GM12878 (cell line): ENCODE results near the gene PMIS2. TPM values are rescaled to one million over a fixed set of nuclear protein-coding genes. Genes with fewer than 3 reads are reported as not detected.

Experiments
- ATAC-seq: fragments of 200-7000 bp; cut with Tn5 transposase; 3 replicates; pipeline ENCODE4 v1.9.1; 2020; ENCODE audit warnings: mild to moderate bottlenecking, moderate library complexity
- BruUV-seq: library from RNA; stranded (reverse); fragments of 400-500 nt; replicated peaks from 2 replicates; lab custom pipeline; 2021; lab: Mats Ljungman, UMichigan
- CTCF ChIA-PET: fragments of 300-600 bp; sonication (Branson Sonifier 250); formaldehyde crosslinking; extraction: SDS; loops from one replicate; lab custom pipeline; 2021; ENCODE audit warnings: inconsistent platforms; lab: Yijun Ruan, JAX
- POLR2A ChIA-PET: fragments of 350-600 bp; formaldehyde crosslinking; extraction: SDS; loops from one replicate; lab custom pipeline; 2021; ENCODE audit warnings: inconsistent platforms; lab: Charles Lee
- RAD21 ChIA-PET: fragments of 300-600 bp; sonication (Branson Sonifier 250); formaldehyde crosslinking; loops from one replicate; lab custom pipeline; 2023; ENCODE audit warnings: antibody characterized with exemption; ENCODE audit not compliant: unreplicated experiment; lab: Charles Lee
- SMC1A ChIA-PET: fragments of 300-600 bp; sonication (Branson Sonifier 250); formaldehyde crosslinking; loops from one replicate; lab custom pipeline; 2023; ENCODE audit not compliant: unreplicated experiment, uncharacterized antibody; lab: Charles Lee
- DNase-seq: peaks from one replicate; pipeline ENCODE4 v3.0.0-alpha.2; 2011; ENCODE audit warnings: low read depth, low spot score
- FAIRE-seq: peaks from 3 replicates; lab custom pipeline; 2011; peaks lifted over from hg19 to GRCh38; lab: Jason Lieb, UNC
- H2AFZ ChIP-seq: 2 replicates; pipeline ENCODE4 v1.6.0; 2011; ENCODE audit warnings: low read depth, low read length, control low read depth; ENCODE audit not compliant: control insufficient read depth
- H3K27ac ChIP-seq: 2 replicates; pipeline ENCODE4 v1.5.1; 2011; ENCODE audit warnings: control low read depth; ENCODE audit not compliant: control insufficient read depth, insufficient read depth
- H3K27me3 ChIP-seq, 2 experiments: replicated peaks in 1 of 2; 2 replicates each; pipeline versions ENCODE4 v1.6.0 to v1.6.1; 2011; ENCODE audit warnings: low read length in 1 of 2; ENCODE audit not compliant: control insufficient read depth in 2 of 2, insufficient read depth in 2 of 2
- H3K36me3 ChIP-seq, 2 experiments: 2 replicates each; pipeline ENCODE4 v1.5.1; 2011; ENCODE audit warnings: low read length in 1 of 2; ENCODE audit not compliant: control insufficient read depth in 2 of 2, insufficient read depth in 2 of 2
- H3K4me1 ChIP-seq: 2 replicates; pipeline ENCODE4 v1.6.1; 2011; ENCODE audit warnings: mild to moderate bottlenecking, low read length, moderate library complexity, mixed read lengths; ENCODE audit not compliant: control insufficient read depth, insufficient read depth
- H3K4me2 ChIP-seq: 2 replicates; pipeline ENCODE4 v1.6.0; 2011; ENCODE audit warnings: control low read depth; ENCODE audit not compliant: control insufficient read depth, insufficient read depth
- H3K4me3 ChIP-seq: fragments of 200-600 bp; sonication (generic); 2 replicates; pipeline ENCODE4 v1.5.1; 2016
- H3K79me2 ChIP-seq: 2 replicates; pipeline ENCODE4 v1.6.0; 2011; ENCODE audit warnings: low read length; ENCODE audit not compliant: control insufficient read depth, insufficient read depth
- H3K9ac ChIP-seq: 2 replicates; pipeline ENCODE4 v1.8.0; 2011; ENCODE audit warnings: low read length, control low read depth, mixed read lengths; ENCODE audit not compliant: control insufficient read depth, insufficient read depth
- H3K9me3 ChIP-seq: replicated peaks from 3 replicates; pipeline ENCODE4 v1.5.1; 2011; ENCODE audit warnings: mild to moderate bottlenecking, low read length; ENCODE audit not compliant: control insufficient read depth, insufficient read depth
- H4K20me1 ChIP-seq: 2 replicates; pipeline ENCODE4 v1.6.0; 2011; ENCODE audit not compliant: control insufficient read depth, insufficient read depth
- BCL3 ChIP-seq: IDR thresholded peaks from 2 replicates; pipeline ENCODE4 v1.6.1; 2011; ENCODE audit warnings: borderline replicate concordance, low read depth, mild to moderate bottlenecking, moderate library complexity, low read length; ENCODE audit not compliant: insufficient read depth, poor library complexity, severe bottlenecking
- BMI1 ChIP-seq: fragments of 450-650 bp; IDR thresholded peaks from 2 replicates; pipeline ENCODE4 v1.6.1; 2016; ENCODE audit warnings: mild to moderate bottlenecking, moderate library complexity, borderline replicate concordance
- CEBPZ ChIP-seq: fragments of 150-350 bp; IDR thresholded peaks from 2 replicates; pipeline ENCODE4 v1.6.1; 2016; ENCODE audit warnings: low read depth, low read length
- GATAD2B ChIP-seq: fragments of 450-650 bp; conservative IDR thresholded peaks from 2 replicates; pipeline ENCODE4 v1.6.1; 2017; ENCODE audit warnings: low read depth, mild to moderate bottlenecking, moderate library complexity
- IKZF1 ChIP-seq: fragments of 450-650 bp; conservative IDR thresholded peaks from 2 replicates; pipeline ENCODE4 v1.6.1; 2017; ENCODE audit warnings: antibody characterized with exemption, mild to moderate bottlenecking
- MEF2A ChIP-seq: IDR thresholded peaks from 2 replicates; pipeline ENCODE4 v1.6.1; 2011; ENCODE audit warnings: low read depth, mild to moderate bottlenecking, low read length, moderate library complexity; ENCODE audit not compliant: insufficient read depth
- RUNX3 ChIP-seq: IDR thresholded peaks from 2 replicates; pipeline ENCODE4 v1.6.1; 2012; ENCODE audit warnings: low read length, inconsistent platforms
- SMAD5 ChIP-seq: IDR thresholded peaks from 2 replicates; pipeline ENCODE4 v1.6.1; 2016; ENCODE audit warnings: antibody characterized with exemption, low read depth
- STAT1 ChIP-seq: fragments of 450-650 bp; conservative IDR thresholded peaks from 2 replicates; pipeline ENCODE4 v1.6.1; 2014; ENCODE audit warnings: antibody characterized with exemption, mild to moderate bottlenecking
- SUPT20H ChIP-seq: IDR thresholded peaks from 2 replicates; pipeline ENCODE4 v1.6.1; 2011; ENCODE audit warnings: low read depth, mild to moderate bottlenecking, low read length, moderate library complexity, borderline replicate concordance; ENCODE audit not compliant: control insufficient read depth
- SUZ12 ChIP-seq: fragments of 200-600 bp; sonication (generic); IDR thresholded peaks from one replicate; pipeline ENCODE4 v1.6.1; 2018; ENCODE audit warnings: antibody characterized with exemption, mild to moderate bottlenecking; ENCODE audit not compliant: unreplicated experiment
- USF2 ChIP-seq: IDR thresholded peaks from 2 replicates; pipeline ENCODE4 v1.6.1; 2011; ENCODE audit warnings: low read depth, low read length, improper control_type of control experiment, borderline replicate concordance
- ZBTB40 ChIP-seq: fragments of 450-650 bp; IDR thresholded peaks from 2 replicates; pipeline ENCODE4 v1.6.1; 2016; ENCODE audit warnings: mild to moderate bottlenecking, moderate library complexity, borderline replicate concordance
- ZSCAN29 ChIP-seq: fragments of 450-650 bp; IDR thresholded peaks from 2 replicates; pipeline ENCODE4 v1.6.1; 2017; ENCODE audit warnings: mild to moderate bottlenecking, moderate library complexity
- WGBS: methylation state at CpG from one replicate; pipeline ENCODE4 v1.1.6; 2016; ENCODE audit warnings: low lambda C conversion rate; ENCODE audit not compliant: insufficient replicate concordance, insufficient coverage; ENCODE audit errors: missing lambda C conversion rate; 5-methylcytosine and 5-hydroxymethylcytosine counted together
- in situ Hi-C: fragments of 300-500 bp; cut with MboI; formaldehyde crosslinking; loops from 9 replicates; pipeline ENCODE4 v1.14.3; 2018; ENCODE audit warnings: mixed read lengths
- intact Hi-C: fragments of 100-400 bp; cut with micrococcal nuclease; formaldehyde crosslinking; loops from one replicate; pipeline ENCODE4 v1.14.2; 2022; ENCODE audit not compliant: unreplicated experiment
- polyA plus RNA-seq, 11 experiments: library from polyadenylated mRNA; depleted of rRNA in 4 of 11; unstranded in 6 of 11; stranded (reverse) in 5 of 11; fragments of >200 nt; fragmentation: Nextera tagmentation in 4 of 11; fragmentation: Illumina TruSeq in 1 of 11; extraction: Ambion mirVana in 4 of 11; extraction: Trizol in 1 of 11; gene quantifications; 1 replicate in 1 of 11; 2 replicates in 10 of 11; pipeline versions ENCODE4 v1.2.1 to v1.2.3, GENCODE V29; 2011 to 2016; ENCODE audit warnings: inconsistent platforms in 2 of 11, missing spikeins in 2 of 11, low read depth in 1 of 11
- total RNA-seq, 4 experiments: library from RNA; depleted of rRNA in 3 of 4; stranded (reverse); fragments of >200 nt in 3 of 4; fragmentation: Illumina TruSeq in 1 of 4; extraction: Trizol in 1 of 4; gene quantifications; 2 replicates each; pipeline versions ENCODE4 v1.2.1 to v1.2.3, GENCODE V29; 2013 to 2021

Gene PMIS2
- total and polyA plus RNA-seq, 10 of the 15 experiments (the other 5 are each of a cell fraction or from before 2014, with no cell fraction given): not detected

- FAIRE-seq (no peak), DNase-seq (no peak), ATAC-seq (no peak)
- no peaks in the 10 kb centered on the region for H4K20me1 ChIP-seq
- in situ Hi-C loops (no loop called here), intact Hi-C loops (loop anchor here (5.0 kb wide), 1 partner anchor 66 kb away; the partner anchor contains the start of gene TMEM147)
- POLR2A ChIA-PET: interaction anchor here (0.6 to 3.7 kb wide), 6 partner anchors 9 to 96 kb away, joined by 3 to 30 read pairs (median 4); partner anchors contain the start of gene COX6B1
- H3K9ac ChIP-seq: peak overlapping the region; percentile 95; the same call in 1 of the 2 replicates
- peaks cover 4% of the 10 kb centered on the region for H3K79me2 ChIP-seq
- peaks cover 2% of the 10 kb centered on the region; the same call in 2 of the 3 replicates for H3K9me3 ChIP-seq
- RAD21 ChIA-PET: no interaction called here
- 73% methylated on average over 1 of the region's 1 CpG for WGBS
- H3K4me2 ChIP-seq: peak overlapping the region; percentile 57; the same call in 1 of the 2 replicates
- no peak overlapping the region for H3K27ac ChIP-seq
- peaks cover 17% of the 10 kb centered on the region for H3K4me1 ChIP-seq
- SMC1A ChIA-PET: interaction anchor here (0.9 to 1.0 kb wide), 2 partner anchors 12 to 27 kb away, joined by 3 to 4 read pairs; no protein-coding TSS in a partner anchor
- no TSS peak for BruUV-seq
- CTCF ChIA-PET: interaction anchor here (0.7 to 1.6 kb wide), 2 partner anchors 79 to 103 kb away, joined by 3 to 4 read pairs; no protein-coding TSS in a partner anchor
- H2AFZ ChIP-seq: no peak overlapping the region
- no peaks in the 10 kb centered on the region for H3K27me3 ChIP-seq
- H3K36me3 ChIP-seq: no peaks in the 10 kb centered on the region
- peak overlapping the region; percentile 74 for H3K4me3 ChIP-seq
- no peak for TF ChIP-seq ZBTB40
- no peak for TF ChIP-seq SUZ12
- no peak for TF ChIP-seq USF2
- no peak for TF ChIP-seq SMAD5
- TF ChIP-seq BMI1: no peak
- TF ChIP-seq BCL3: no peak
- no peak for TF ChIP-seq STAT1
- no peak for TF ChIP-seq CEBPZ
- TF ChIP-seq ZSCAN29: no peak
- TF ChIP-seq RUNX3: no peak
- no peak for TF ChIP-seq IKZF1
- TF ChIP-seq SUPT20H: no peak
- TF ChIP-seq MEF2A: no peak
- TF ChIP-seq GATAD2B: no peak
Measured at GRCh38 chr19:35613574-35613973, 27.6 kb downstream of the PMIS2 start.
